Measurements from ENCODE around the gene UBXN11. TPM values are rescaled to one million over a fixed set of nuclear protein-coding genes. Genes with fewer than 3 reads are reported as not detected.

Gene UBXN11
- total RNA-seq, 1 donor from 2014 or later: 36.9 TPM

DNA sequence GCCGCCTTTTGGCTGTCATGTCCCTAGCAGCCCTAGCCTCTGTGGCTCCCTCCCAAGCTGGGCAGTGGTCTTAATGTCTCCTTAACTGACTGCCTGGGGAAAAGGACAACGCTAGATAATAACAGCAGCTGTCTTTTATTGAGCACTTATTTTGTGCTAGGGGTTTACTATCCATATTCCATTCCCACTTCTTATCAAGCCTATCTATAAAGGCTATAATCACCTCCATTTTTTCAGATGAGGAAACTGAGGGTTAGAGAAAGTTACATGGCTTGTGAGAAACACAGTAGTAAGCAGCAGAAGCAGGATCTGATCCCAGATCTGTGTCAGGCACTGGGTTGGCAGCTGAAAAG is 20.4 kb downstream of the UBXN11 start:
- ATAC-seq (ENCODE audit: low read depth) (no peak), DNase-seq (no peak)
- TF ChIP-seq CTCF (IDR thresholded peaks at IDR 0.05): no peak
- Mint-ChIP-seq H3K4me3 (no peak overlapping the region), H3K27ac (peak overlapping the region; percentile 100), H3K36me3 (ENCODE audit: low read depth) (peaks cover 28% of the 10 kb centered on the region), H3K27me3 (no peaks in the 10 kb centered on the region), H3K9me3 (no peaks in the 10 kb centered on the region), H3K4me1 (peaks cover 98% of the 10 kb centered on the region)
- CTCF ChIA-PET: interaction anchor here (1.2 to 10.4 kb wide), 5 partner anchors 11 to 131 kb away, joined by 3 to 372 read pairs (median 7); partner anchors contain the start of genes CD52 and CEP85
- intact Hi-C loops (cut with micrococcal nuclease): loop anchor here (5.0 to 10.0 kb wide), 2 partner anchors 186 to 1079 kb away; partner anchors contain the start of genes HMGN2 and MAP3K6
- POLR2A ChIA-PET: interaction anchor here (0.6 to 21.5 kb wide), 5 partner anchors 10 to 1056 kb away, joined by 3 to 1638 read pairs (median 5); partner anchors contain the start of gene CD52

GRCh38 chr1:26285366-26286063 is 20.9 kb downstream of the UBXN11 start:
- no peak for DNase-seq
- no peak for TF ChIP-seq CTCF (IDR thresholded peaks at IDR 0.05)
- H3K27ac Mint-ChIP-seq: peak overlapping the region; percentile 100
- no peaks in the 10 kb centered on the region for H3K27me3 Mint-ChIP-seq
- POLR2A ChIA-PET: interaction anchor here (1.0 to 21.5 kb wide), 7 partner anchors 10 to 174 kb away, joined by 3 to 1638 read pairs (median 10); partner anchors contain the start of genes CD52, CEP85, PDIK1L and UBXN11
- intact Hi-C loops (cut with micrococcal nuclease): loop anchor here (1.0 to 10.0 kb wide), 4 partner anchors 36 to 1079 kb away; partner anchors contain the start of genes HMGN2, MAP3K6 and PDIK1L
- peak overlapping the region; percentile 83 for H3K4me3 Mint-ChIP-seq
- no peaks in the 10 kb centered on the region for H3K9me3 Mint-ChIP-seq
- ATAC-seq (ENCODE audit: low read depth): no peak
- peaks cover 31% of the 10 kb centered on the region for H3K36me3 Mint-ChIP-seq (ENCODE audit: low read depth)
- CTCF ChIA-PET: interaction anchor here (0.8 to 10.4 kb wide), 10 partner anchors 10 to 255 kb away, joined by 3 to 372 read pairs (median 6); partner anchors contain the start of genes C1orf232, CD52, CEP85 and ZNF593
- H3K4me1 Mint-ChIP-seq: peaks cover 97% of the 10 kb centered on the region

DNA sequence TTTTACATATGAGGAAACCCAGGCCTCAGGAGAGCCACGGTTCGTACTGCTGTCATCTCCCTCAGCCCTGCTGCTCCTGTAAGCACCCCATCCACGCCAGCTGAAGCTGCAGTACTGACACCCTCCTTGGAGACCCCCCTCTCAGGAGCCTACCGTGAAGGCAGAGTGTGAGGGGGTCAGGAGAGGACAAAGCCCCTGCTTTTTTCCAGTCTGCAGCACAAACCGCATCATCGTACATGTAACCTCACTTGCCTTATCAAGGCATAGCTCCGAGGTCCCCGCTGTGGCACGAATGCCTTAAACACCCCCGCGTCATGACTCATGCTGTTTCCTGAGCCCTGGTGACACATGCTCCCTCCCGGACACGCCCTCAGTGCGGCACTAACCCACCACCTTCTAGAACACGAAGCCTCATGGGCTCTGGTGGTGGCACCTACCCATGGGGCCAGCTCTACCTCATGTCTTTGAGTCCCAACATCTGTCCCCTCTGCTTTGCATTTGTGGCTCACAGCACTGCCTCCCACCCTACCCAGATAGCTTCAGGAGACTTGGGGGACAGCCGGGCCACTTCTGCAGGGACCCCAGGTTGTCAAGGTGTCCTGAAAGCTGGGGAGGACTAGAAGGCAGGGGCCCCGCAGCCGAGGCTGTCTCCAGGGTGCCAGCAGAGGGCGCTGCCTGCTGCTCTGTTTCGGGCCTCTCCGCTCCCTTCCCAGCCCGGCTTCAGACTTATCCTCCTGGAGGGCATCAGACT is 21.7 kb downstream of the UBXN11 start:
- intact Hi-C loops (cut with micrococcal nuclease): loop anchor here (1.0 to 10.0 kb wide), 5 partner anchors 8 to 1080 kb away; partner anchors contain the start of genes HMGN2, MAP3K6 and PDIK1L
- DNase-seq: peak; percentile 75
- Mint-ChIP-seq H3K27ac (peak overlapping the region; percentile 100), H3K4me3 (peak overlapping the region; percentile 83), H3K36me3 (ENCODE audit: low read depth) (peaks cover 34% of the 10 kb centered on the region), H3K4me1 (peaks cover 93% of the 10 kb centered on the region), H3K9me3 (no peaks in the 10 kb centered on the region), H3K27me3 (no peaks in the 10 kb centered on the region)
- ChIA-PET CTCF (interaction anchor here (0.8 to 10.4 kb wide), 10 partner anchors 9 to 255 kb away, joined by 3 to 372 read pairs (median 6); partner anchors contain the start of genes C1orf232, CD52, CEP85 and ZNF593), POLR2A (interaction anchor here (0.6 to 21.5 kb wide), 13 partner anchors 9 to 1573 kb away, joined by 3 to 1638 read pairs (median 4); partner anchors contain the start of genes CD52, CEP85, PDIK1L and UBXN11)
- TF ChIP-seq CTCF (IDR thresholded peaks at IDR 0.05): no peak
- peak; percentile 54 for ATAC-seq (ENCODE audit: low read depth)

- H3K4me3 Mint-ChIP-seq: peak overlapping the region; percentile 83
- CTCF ChIA-PET: interaction anchor here (1.0 to 10.4 kb wide), 7 partner anchors 9 to 133 kb away, joined by 4 to 372 read pairs (median 7); partner anchors contain the start of genes C1orf232, CD52 and ZNF593
- no peak for TF ChIP-seq CTCF (IDR thresholded peaks at IDR 0.05)
- no peak for ATAC-seq (ENCODE audit: low read depth)
- H3K9me3 Mint-ChIP-seq: no peaks in the 10 kb centered on the region
- peak overlapping the region; percentile 100 for H3K27ac Mint-ChIP-seq
- intact Hi-C loops (cut with micrococcal nuclease): loop anchor here (1.0 to 10.0 kb wide), 3 partner anchors 8 to 1081 kb away; partner anchors contain the start of genes MAP3K6 and PDIK1L
- peaks cover 34% of the 10 kb centered on the region for H3K36me3 Mint-ChIP-seq (ENCODE audit: low read depth)
- peaks cover 92% of the 10 kb centered on the region for H3K4me1 Mint-ChIP-seq
- H3K27me3 Mint-ChIP-seq: no peaks in the 10 kb centered on the region
- DNase-seq: no peak
- POLR2A ChIA-PET: interaction anchor here (0.6 to 21.5 kb wide), 12 partner anchors 8 to 505 kb away, joined by 3 to 1638 read pairs (median 4); partner anchors contain the start of genes CD52, CEP85, PDIK1L and UBXN11
Measured at GRCh38 chr1:26283871-26284596, 22.4 kb downstream of the UBXN11 start.

All from activated B cell treated with CpG ODN at 0.5 μM for 24 hours (primary cell).